GM19238 (cell line): ENCODE data around the gene CXADR.

Experiments used
- DNase-seq: peaks from one replicate; pipeline ENCODE4 v3.0.0; 2011; ENCODE audit warnings: low spot score; ENCODE audit not compliant: insufficient read length

The CXADR gene

DNA sequence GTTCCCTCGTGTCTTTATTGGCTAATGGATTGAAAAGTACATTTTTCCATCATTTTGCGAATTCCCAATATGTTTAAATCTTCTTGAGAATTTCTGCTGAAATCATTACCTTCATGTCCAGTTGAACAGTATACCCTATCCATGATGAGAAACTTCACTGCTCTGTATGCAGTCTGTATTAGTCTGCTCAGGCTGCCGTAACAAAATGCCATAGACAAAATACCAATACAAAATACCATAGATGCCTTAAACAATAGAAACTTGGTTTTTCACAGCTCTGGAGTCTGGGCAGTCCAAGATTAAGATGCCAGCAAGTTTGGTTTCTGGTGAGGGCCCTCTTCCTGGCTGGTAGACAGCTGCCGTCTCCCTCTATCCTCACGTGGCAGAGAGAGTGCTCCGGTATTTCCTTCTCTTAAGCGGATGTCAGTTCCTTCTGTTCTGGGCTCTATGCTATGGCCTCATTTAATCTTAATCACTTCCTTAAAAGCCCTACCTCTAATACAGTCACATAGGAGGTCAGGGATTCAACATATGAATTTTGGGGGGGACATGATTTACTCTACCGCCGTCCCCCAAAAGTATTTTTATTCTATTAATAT, 27.0 kb downstream of the CXADR start:
- DNase-seq = no peak

GRCh38 chr21:17540530-17540929, 27.7 kb downstream of the CXADR start:
- DNase-seq = no peak

GRCh38 chr21:17542371-17543011, 29.6 kb downstream of the CXADR start:
- DNase-seq = no peak

DNA sequence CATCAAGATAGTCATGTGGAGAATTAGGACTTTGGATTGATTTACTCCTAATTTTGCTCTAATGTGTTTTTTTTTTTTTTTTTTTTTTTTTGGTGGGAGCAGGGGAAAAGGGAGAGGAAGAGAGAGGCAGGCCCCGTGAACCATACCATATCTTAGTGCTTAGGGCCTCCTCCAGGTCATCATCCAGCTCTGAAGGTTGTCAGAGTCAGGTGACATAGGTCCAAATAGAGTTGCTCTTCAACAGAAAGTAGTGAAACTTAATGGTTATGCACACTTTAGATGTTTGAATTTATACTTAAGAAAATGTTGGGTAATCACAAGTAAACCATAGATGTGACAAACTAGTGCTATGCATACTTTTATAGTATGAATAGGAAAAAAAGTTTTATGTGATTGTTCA, 32.2 kb downstream of the CXADR start:
- DNase-seq = no peak

DNA sequence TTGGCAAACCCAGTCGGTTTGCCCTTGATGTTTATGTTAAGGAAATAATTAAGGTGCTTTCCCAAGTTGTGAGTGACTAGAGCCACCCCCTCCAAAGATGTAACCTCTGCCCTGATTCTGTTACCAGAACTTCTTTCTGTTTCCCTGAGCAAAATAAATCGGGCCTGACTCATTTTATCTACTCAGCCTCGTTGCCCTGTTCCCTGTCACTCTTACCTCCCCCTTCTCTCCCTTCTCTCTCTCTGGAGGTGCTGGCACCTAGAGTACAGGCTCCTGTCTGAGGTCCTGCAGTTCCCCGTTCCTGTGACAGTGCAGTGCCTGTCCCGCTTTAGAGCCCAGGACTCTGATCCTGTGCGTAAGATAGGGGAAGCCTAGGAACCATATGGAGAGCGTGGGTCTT, 35.4 kb downstream of the CXADR start:
- no peak for DNase-seq

DNA sequence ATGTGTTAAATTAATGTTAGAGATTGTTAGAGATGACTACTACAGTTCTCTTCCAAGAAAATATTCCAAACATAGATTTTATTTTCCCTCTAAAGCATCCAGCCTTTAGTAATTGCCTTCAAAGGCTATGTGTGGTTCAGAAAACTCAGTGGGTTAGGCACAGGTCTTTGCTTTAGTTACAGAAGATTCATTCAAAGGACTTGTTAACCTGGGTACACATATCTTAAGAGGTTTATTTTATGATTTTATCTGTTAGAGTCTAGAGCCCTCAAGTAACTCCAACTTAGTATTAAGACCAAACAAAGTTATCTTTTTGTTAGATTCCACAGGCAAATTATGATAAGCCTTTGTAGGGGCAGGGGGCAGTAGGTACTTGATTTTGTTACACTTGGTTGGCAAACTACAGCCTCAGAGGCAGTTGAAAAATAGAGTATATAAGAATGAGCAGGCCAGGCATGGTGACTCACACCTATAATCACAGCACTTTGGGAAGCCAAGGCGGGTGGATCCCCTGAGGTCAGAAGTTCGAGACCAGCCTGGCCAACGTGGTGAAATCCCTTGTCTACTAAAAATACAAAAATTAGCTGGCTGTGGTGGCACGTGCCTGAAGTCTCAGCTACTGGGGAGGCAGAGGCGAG, 37.9 kb downstream of the CXADR start:
- no peak for DNase-seq

GRCh38 chr21:17552410-17552809, 39.6 kb downstream of the CXADR start:
- no peak for DNase-seq

GRCh38 chr21:17554120-17554519, 41.3 kb downstream of the CXADR start:
- no peak for DNase-seq

- no peak for DNase-seq
These were observed 42.0 kb downstream of the CXADR start for GRCh38 chr21:17554679-17555465.

- no peak for DNase-seq
These were observed 47.7 kb downstream of the CXADR start for GRCh38 chr21:17560377-17561025.

DNA sequence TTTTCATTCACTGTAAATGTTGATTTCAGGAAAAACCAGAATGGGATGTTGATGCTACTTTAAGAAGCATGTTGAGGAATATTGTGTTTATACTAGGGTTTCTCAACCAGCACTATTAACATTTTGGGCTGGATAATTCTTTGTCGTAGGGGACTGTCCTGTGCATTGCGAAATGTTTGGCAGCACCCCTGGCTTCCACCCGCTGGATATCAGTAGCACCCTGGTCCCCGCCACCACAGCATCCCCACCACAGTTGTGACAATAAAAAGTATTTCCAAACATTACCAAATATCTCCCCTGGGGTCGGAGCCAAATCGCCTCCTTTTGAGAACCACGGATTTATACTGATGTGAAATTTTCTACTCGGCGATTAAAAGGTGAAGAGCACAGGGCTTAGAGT, 57.9 kb downstream of the CXADR start:
- DNase-seq = no peak

GRCh38 chr21:17572431-17572830, 59.6 kb downstream of the CXADR start:
- DNase-seq = no peak

DNA sequence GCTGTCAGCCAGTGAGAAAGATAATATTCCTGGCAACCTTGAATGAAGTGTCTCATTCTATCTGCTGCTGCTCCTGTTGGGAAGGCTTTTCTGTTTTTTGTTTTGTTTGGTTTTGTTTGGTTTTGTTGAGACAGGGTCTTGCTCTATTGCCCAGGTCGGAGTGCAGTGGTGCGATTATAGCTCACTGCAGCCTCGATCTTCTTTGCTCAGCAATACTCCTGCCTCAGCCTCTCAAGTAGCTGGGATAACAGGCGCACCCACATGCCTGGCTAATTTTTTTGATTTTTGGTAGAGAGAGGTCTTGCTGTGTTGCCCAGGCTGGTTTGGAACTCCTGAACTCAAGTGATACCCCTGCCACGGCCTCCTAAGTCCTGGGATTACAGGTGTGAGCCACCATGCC, 62.2 kb downstream of the CXADR start:
- DNase-seq = no peak

DNA sequence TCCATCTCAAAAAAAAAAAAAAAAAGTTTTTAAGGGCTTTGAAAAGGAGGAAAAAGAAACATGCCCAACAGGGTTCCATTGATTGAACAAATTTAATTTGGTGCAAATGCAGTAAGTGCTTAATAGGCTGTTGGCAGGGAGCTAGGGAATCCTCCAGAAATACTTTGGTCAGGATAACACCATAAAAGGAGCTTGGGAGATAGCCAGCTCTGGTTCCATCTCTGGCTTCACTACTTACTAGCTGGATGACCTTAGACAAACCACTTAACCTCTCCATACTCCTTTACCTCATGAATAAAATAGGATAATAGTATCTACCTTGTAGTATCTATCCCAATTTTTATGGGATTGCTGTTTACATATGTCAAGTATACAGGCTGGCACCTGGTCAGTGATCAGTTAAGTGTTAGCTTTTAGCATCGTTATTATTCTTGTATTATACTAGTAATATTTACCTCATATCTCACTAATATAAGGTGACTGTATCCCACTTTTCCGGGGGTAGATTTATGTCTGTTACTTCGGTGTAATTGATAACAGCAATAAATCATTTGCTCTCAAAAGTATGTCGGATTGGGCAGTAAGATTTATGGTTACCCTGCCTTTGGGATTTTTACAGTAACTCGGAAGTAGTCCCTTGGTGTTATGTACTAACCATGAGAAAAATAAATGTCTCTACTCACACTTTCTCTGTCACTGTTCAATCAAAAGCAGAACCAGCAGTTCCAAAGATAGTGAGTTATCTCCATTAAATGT, 63.4 kb downstream of the CXADR start:
- no peak for DNase-seq

- DNase-seq = no peak
These were observed 64.9 kb downstream of the CXADR start for GRCh38 chr21:17577701-17578100.

DNA sequence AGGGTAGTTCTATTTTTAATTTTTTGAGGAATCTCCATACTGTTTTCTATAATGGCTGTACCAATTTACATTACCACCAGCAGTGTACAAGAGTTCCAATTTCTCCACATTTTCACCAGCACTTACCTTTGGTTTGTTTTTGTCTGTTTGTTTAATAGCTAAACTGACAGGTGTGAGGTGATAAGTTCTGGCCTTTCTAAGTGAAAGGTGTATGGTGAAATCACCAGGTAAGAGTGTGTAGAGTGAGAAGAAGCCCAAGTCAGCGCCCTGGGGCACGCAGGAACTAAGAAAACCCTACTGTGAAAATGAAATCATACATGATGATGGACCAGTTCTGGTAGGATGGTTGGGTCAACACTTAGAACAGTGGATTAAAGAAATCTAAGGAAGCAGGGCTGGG, 65.3 kb downstream of the CXADR start:
- DNase-seq = no peak

- DNase-seq = no peak
These were observed 66.0 kb downstream of the CXADR start for GRCh38 chr21:17578876-17579275.

- no peak for DNase-seq
These were observed 67.5 kb downstream of the CXADR start for GRCh38 chr21:17580319-17580718.

DNA sequence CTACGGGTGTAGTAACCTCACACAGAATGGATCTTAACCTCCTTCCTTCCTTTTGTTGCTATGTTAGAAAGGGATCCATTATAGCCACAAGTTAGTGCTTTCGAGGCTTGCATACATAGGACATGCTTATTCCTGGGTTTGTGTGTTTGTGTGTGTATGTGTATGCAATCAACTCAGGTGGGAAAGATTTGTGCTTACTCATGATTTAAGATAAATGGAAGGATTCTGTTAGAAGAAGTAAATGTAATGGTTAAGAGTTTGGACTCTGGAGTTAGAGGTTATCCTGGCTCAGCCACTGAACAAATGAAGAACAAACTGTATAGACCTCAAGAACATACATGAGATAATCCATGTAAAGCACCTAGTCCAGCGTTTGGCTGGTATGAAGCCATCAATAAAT, 71.1 kb downstream of the CXADR start:
- no peak for DNase-seq

DNA sequence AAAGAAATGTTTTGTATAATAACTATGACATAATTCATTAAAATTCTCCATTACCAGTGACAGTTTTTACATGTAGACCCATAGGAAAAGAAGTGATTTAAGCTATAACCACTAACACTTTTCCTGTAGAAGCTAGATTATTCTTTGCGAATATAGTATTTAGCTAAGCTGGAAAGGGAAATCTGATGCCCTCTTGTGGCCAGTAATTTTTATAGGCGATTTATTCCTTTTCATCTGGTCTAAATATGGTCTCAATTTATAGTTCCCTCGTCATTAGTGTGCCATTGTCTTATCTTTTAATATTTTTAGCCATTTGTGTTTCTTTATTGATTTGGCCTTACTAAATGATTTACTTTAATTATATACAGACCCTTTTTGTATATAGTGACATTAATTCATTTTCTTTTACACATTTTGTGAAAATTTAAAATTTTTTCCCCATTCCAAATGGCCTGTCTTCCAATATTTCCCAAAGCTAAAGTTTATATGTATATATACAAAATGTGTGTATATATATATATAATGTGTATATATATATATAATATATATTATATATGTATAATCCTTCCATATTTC, 73.1 kb downstream of the CXADR start:
- DNase-seq = no peak

DNA sequence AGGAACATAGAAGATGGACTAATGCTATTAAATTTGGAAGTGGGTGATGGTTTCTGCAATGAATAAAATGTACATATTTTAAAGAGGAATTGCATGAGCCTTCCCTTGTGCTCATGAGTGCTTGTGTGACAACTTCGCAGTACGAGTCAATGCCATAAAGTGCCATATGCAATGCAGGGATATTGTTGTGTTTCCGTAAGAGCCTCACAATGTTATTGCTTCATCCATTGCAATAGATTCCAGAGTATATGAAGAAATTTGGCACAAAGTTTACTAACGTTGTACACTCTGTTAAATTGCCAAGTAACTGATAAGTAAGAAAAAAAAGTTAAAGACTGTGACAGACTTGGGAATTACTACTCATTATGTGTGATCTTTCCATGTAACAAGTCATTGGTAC, 77.6 kb downstream of the CXADR start:
- DNase-seq = no peak
